Medulla oblongata (tissue), 1 donor: Measurements from ENCODE around the gene BRINP1.

Experiments
- DNase-seq: peaks from one replicate; pipeline ENCODE4 v3.0.0-alpha.2; 2015; ENCODE audit errors: extremely low spot score

BRINP1 gene

GRCh38 chr9:119343059-119343990, 25.9 kb downstream of the BRINP1 start:
- no peak for DNase-seq

DNA sequence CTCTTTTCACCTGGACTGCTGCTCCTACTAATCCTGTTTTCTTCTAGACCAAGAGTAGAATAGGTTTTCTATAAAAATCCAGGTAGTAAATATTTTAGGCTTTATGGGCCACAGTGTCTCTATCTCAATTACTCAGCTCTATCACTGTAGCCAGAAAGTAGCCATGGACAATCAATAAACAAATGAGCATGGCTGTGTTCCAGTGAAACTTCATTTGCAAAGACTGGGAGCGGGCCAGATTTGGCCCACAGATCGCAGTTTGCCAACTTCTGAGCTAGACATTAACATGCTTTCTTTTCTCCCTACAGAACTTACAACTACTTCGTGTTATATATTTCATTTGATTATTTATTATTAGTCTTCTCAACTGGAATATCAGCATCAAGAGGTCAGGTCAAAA, 30.2 kb downstream of the BRINP1 start:
- peak; percentile 44 for DNase-seq

DNA sequence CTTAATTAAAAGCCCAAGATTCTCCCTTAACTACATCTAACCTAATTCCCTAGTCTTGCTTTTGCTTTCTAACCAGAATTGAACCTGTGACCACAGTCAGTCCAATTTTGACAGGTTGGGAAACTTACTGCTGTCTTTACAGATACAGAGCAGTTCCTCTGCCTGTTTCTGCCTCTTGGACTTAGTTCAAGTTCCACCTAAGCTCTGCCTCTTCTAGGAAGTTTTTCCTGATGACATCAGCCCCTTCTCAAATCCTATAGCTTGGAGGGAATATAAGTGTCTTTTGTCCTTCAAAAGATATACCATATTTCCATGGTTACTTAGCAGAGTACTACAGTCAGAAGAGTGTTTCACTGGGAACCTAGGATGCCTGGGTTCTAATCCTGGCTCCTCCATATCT, 31.7 kb downstream of the BRINP1 start:
- no peak for DNase-seq

DNA sequence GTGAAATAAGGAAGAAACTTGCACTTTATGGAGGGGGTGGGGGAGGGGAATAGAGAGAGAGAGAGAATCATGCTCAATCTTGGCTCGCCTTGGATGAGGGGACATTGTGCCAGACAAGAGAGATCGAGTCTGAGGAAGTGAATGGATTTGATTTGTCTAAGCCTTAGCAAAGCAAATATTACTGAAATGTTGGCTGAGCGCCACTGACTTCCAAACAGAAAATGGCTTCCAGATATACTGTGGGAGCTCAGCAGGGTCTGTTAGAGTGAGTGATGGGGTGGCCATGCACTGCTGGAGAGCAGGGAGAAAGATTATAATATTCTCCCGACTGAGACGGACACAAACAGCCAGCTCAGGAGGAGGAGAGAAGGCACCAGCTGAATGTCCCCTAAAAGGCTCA, 34.5 kb downstream of the BRINP1 start:
- no peak for DNase-seq

- DNase-seq: no peak
Measured at GRCh38 chr9:119333507-119334229, 35.6 kb downstream of the BRINP1 start.

- no peak for DNase-seq
Measured at GRCh38 chr9:119332522-119332921, 36.7 kb downstream of the BRINP1 start.

- no peak for DNase-seq
Measured at GRCh38 chr9:119322184-119322583, 47.1 kb downstream of the BRINP1 start.

DNA sequence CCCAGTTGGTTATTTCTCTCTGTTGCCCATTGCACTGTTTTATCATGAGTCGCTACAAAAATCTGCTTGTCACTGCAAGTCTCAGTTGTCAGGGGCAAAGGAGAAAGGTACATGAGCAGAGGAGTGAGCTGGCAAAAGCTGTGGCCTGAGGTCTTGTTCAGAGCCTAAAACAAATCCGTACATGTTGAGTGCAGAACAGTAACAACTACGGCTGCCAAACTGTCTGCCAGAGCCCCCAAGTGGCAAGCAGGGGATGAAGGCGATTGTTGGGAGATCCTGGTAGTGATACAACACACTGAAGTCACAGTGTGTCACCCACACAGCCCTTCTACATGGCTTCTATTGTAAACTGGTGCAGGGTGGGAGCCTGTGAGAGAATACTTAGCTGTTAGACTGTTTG, 50.9 kb downstream of the BRINP1 start:
- peak; percentile 39 for DNase-seq

GRCh38 chr9:119313846-119314245, 55.4 kb downstream of the BRINP1 start:
- DNase-seq: no peak

GRCh38 chr9:119310741-119311140, 58.5 kb downstream of the BRINP1 start:
- no peak for DNase-seq

- DNase-seq: no peak
Measured at GRCh38 chr9:119307471-119307870, 61.8 kb downstream of the BRINP1 start.

- peak; percentile 24 for DNase-seq
Measured at GRCh38 chr9:119304555-119304954, 64.7 kb downstream of the BRINP1 start.

DNA sequence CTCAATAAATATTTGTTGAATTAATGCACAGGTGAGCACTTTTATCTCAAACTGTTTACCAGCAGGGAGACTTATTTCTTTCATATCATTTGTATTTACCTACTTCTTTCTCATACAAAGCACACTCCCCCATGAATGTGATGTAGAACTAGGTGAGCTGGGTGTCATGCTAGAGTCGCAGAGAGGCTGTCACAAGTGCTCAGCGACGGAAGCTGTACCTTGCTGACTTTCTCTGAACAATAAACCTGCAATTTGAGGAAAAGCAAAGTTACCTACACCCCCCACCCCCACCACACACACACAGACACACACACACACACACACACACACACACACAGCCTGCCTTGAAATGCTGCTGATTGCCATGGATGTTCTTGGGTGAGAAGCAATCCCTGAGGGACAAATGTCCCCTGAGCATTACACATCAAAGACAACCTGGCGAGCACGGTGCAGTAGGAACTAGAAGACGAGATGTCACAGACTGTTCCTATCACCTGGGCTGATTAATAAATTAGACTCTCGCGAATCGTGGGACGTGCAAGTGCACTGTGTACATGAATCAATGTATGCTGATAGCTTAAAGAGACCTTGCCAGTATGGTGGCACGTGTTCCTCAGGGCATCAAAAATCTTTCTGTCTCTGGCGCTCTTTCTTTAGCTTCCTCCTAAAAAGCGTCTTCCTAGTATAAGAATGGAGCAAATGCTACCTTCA, 66.1 kb downstream of the BRINP1 start:
- DNase-seq: no peak

DNA sequence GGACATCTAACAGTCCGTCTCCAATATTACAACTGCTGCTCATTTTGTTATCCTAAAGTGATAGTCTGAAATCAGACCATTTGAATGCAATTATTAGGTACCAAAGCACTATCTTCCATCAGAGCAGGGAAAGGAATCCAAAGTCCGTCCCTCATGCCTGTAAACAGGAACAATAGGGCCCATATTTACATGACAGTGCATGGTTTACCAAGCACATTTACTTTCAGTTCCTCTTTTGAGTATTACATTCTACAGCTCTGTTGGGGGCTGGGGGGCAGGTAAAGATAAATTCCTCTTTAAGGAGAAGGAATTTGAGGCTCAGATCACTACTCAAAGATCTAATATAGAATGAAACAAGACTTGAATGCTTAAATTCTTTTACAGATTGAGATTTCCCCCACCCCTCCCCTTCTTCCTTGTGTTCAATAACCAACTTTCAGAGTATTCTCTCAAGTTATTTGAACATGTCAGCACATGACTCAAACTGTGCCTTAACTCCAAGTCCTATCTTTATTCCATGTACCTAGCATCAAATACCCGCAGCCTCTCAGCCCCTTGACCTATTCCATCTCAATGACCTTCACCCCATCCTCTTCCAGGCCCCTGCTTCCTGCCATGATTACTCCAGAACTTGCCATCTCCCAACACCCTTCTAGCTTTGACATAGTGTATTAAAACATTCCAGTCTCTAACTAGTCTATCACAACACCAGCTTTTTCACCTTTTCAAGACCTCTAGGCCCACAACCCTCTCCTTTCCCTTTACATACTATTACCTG, 71.0 kb downstream of the BRINP1 start:
- DNase-seq: no peak

DNA sequence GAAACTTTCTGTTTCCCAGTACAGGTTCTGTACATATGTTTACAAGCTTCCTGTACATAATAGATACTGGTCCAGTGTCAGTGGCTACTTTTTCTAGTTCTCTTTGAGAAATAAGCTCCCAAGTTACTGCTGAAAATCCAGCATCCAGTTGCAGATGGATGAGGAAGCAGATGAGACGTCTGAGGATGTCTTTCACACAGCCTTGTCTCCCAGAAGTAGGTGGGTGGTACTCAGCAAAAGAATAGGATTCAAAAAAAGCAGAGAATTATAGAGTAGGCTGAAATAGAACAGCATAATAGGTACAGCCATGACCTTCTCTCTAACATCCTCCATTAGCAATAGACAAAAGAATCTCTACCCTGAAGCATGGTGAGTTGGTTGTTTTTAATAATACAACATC, 77.7 kb downstream of the BRINP1 start:
- no peak for DNase-seq

DNA sequence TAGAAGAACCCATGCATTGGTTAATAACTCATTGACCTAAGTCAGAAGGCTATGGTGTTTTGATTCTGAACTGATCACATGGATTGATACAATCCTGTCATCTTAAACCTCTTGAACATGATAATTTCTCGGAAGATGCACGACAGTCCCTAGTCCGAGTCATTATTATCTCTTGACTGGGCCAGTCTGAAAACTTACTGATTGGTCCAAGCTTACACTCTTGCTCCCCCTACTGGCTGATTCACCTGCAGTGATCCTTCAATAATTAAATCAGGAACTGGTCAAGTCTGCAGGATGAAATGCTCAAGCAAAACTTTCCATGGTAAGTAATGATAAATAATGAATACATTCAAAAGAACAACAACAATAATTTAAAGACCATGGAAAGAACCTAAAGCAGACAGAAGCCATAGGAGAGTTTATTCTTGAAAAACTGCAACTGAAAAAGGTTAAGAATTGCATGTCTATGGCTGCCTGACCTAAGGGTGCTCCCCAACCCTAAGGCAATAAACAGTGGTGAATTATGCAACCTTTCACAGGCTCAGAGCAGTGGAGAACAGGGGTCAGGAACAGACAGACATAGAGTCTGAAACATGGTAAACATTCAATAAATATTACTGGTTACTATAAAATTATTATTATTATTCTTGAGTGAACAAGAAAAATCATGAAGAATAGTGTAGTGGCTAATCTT, 79.3 kb downstream of the BRINP1 start:
- peak; percentile 76 for DNase-seq

DNA sequence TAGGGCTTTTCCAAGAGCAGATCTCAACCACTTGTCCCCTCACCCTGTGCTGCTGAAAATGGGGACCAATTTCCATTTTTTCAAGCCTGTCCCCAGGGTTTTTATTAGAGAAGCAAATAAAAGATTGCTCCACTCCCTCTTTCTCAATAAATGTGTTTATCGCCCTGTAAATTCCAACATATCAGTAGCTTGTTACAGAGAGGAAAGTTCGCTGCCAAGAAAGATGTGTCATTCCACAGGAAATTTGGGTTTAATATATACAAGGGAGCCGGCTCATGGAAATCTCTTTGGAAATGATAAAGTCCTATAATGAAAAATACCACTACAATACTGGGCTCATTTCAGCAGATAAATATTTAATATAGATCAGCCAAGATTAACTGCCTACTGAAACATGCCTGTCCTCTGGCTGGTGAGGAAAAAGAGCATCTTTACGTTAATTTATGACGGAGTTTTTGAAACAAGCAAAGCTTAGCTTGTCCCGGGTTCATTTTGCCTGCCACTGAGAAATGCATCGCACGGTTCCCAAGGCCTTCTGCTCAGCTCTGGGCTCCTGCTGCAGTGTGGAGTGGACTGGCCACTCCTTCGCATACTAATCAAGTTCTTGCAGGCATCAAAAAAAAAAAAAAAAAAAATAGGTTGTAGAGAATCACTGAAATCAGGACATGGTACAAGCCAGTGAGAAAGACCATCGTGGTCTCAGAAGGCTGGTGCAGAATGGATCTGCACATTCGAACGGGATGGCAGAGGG, 84.5 kb downstream of the BRINP1 start:
- DNase-seq: peak; percentile 52

- DNase-seq: peak; percentile 69
Measured at GRCh38 chr9:119284118-119284517, 85.1 kb downstream of the BRINP1 start.

DNA sequence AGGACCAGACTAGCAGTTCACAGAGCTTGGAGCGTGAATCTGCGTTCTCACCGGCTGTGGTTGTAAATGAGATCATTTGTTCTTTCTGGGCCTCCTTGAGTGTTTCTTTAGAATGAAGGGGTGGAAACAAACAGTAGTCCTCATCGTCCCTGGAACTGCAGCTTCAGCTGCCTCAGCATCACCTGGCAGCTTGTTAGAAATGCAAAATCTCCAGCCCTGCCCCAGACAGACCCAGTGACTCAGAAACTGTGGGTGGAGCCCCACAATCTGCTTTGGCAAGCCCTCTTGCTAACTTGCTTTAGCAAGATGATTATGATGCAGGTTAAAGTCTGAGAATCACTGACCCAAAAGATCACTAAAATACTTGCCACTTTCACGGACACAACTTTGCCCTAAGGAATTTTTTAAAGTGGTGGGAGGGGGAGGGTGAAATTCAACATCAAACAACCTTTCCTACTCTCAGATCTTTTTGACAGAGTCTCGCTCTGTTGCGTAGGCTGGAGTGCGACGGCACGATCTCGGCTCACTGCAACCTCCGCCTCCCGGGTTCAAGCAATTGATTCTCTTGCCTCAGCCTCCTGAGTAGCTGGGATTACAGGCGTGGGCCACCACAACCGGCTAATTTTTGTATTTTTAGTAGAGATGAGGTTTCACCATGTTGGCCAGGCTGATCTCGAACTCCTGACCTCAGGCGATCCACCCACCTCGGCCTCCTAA, 86.0 kb downstream of the BRINP1 start:
- no peak for DNase-seq
